H1 (cell line): ENCODE results near the gene SENP7. TPM values are rescaled to one million over a fixed set of nuclear protein-coding genes. Genes with fewer than 3 reads are reported as not detected.

Experiments used
- CTCF ChIA-PET: fragments of 300-600 bp; sonication (Branson Sonifier 250); formaldehyde crosslinking; loops from one replicate; lab custom pipeline; 2021; ENCODE audit not compliant: partially characterized antibody; lab: Charles Lee
- POLR2A ChIA-PET: fragments of 300-600 bp; sonication (Branson Sonifier 250); formaldehyde crosslinking; loops from one replicate; lab custom pipeline; 2021; ENCODE audit warnings: inconsistent platforms; ENCODE audit not compliant: partially characterized antibody; lab: Charles Lee
- DNase-seq, 2 experiments: peaks; one replicate each; pipeline versions ENCODE4 v3.0.0 to v3.0.0-alpha.2; 2010 to 2022; ENCODE audit warnings: low spot score in 2 of 2, low read depth in 1 of 2, mixed read lengths in 1 of 2
- FAIRE-seq: peaks from 2 replicates; lab custom pipeline; 2011; peaks lifted over from hg19 to GRCh38; lab: Jason Lieb, UNC
- H2AFZ ChIP-seq: 2 replicates; pipeline ENCODE4 v1.8.1; 2012; ENCODE audit warnings: low read length, inconsistent platforms
- H2AK5ac ChIP-seq: 2 replicates; pipeline ENCODE4 v1.6.1; 2013; ENCODE audit warnings: low read depth, low read length
- H2BK120ac ChIP-seq: replicated peaks from 2 replicates; pipeline ENCODE3; 2013; ENCODE audit warnings: low read depth, low read length, inconsistent platforms
- H2BK12ac ChIP-seq: 2 replicates; pipeline ENCODE4 v1.6.1; 2013; ENCODE audit warnings: low read depth, low read length
- H2BK15ac ChIP-seq: 2 replicates; pipeline ENCODE4 v1.6.1; 2013; ENCODE audit warnings: low read length
- H2BK20ac ChIP-seq: 2 replicates; pipeline ENCODE4 v1.6.1; 2013; ENCODE audit warnings: low read length
- H2BK5ac ChIP-seq: 2 replicates; pipeline ENCODE4 v1.6.1; 2013; ENCODE audit warnings: low read depth, low read length
- H3K14ac ChIP-seq: 2 replicates; pipeline ENCODE4 v1.6.1; 2013; ENCODE audit warnings: inconsistent platforms; ENCODE audit not compliant: insufficient read length
- H3K18ac ChIP-seq: 2 replicates; pipeline ENCODE4 v1.6.1; 2013; ENCODE audit warnings: low read length; ENCODE audit errors: extremely low read depth
- H3K23ac ChIP-seq: 2 replicates; pipeline ENCODE4 v1.6.1; 2013; ENCODE audit warnings: inconsistent platforms; ENCODE audit not compliant: insufficient read length
- H3K23me2 ChIP-seq: 2 replicates; pipeline ENCODE4 v1.6.1; 2013; ENCODE audit warnings: low read depth, low read length
- H3K27ac ChIP-seq: 2 replicates; pipeline ENCODE4 v1.6.1; 2011; ENCODE audit warnings: low read depth, low read length, inconsistent platforms
- H3K27me3 ChIP-seq, 4 experiments: replicated peaks in 1 of 4; 1 replicate in 1 of 4; 2 replicates in 3 of 4; pipeline versions ENCODE4 v1.6.1 to v1.8.1; 2011 to 2013; ENCODE audit warnings: low read length in 3 of 4, mild to moderate bottlenecking in 3 of 4, inconsistent platforms in 2 of 4, mixed read lengths in 2 of 4, moderate library complexity in 1 of 4; ENCODE audit not compliant: control insufficient read depth in 3 of 4, insufficient read depth in 3 of 4; ENCODE audit errors: extremely low read depth in 1 of 4
- H3K36me3 ChIP-seq, 4 experiments: 2 replicates each; pipeline versions ENCODE4 v1.6.1 to v1.8.1; 2011 to 2013; ENCODE audit warnings: mild to moderate bottlenecking in 4 of 4, low read length in 3 of 4, moderate library complexity in 2 of 4, control low read depth in 1 of 4, inconsistent platforms in 1 of 4; ENCODE audit not compliant: insufficient read depth in 4 of 4, control insufficient read depth in 2 of 4
- H3K4ac ChIP-seq: replicated peaks from 2 replicates; pipeline ENCODE3; 2013; ENCODE audit warnings: low read length, low read depth, mixed read lengths, inconsistent platforms; ENCODE audit not compliant: insufficient read length
- H3K4me1 ChIP-seq, 4 experiments: replicated peaks in 1 of 4; 1 replicate in 1 of 4; 2 replicates in 3 of 4; pipeline versions ENCODE4 v1.6.1 to v1.8.1; 2011 to 2013; ENCODE audit warnings: low read length in 3 of 4, inconsistent platforms in 2 of 4, mixed read lengths in 1 of 4; ENCODE audit not compliant: insufficient read depth in 4 of 4, control insufficient read depth in 3 of 4
- H3K4me2 ChIP-seq, 2 experiments: 2 replicates each; pipeline versions ENCODE4 v1.6.1 to v1.8.1; 2011 to 2013; ENCODE audit warnings: low read depth in 2 of 2, low read length in 2 of 2, control low read depth in 1 of 2, inconsistent platforms in 1 of 2, mild to moderate bottlenecking in 1 of 2; ENCODE audit not compliant: insufficient read depth in 1 of 2
- H3K4me3 ChIP-seq, 4 experiments: fragments of 200-600, 300-600 bp in 1 of 4; sonication (generic), shearing (Covaris generic), sonication (Bioruptor Twin) in 1 of 4; 2 replicates each; pipeline versions ENCODE4 v1.5.1 to v1.8.1; 2011 to 2016; ENCODE audit warnings: low read length in 4 of 4, low read depth in 3 of 4, control low read depth in 2 of 4, inconsistent platforms in 2 of 4, mild to moderate bottlenecking in 2 of 4, mixed read lengths in 1 of 4, moderate library complexity in 1 of 4; ENCODE audit not compliant: insufficient read depth in 2 of 4; ENCODE audit errors: extremely low read depth in 1 of 4
- H3K56ac ChIP-seq: replicated peaks from 2 replicates; pipeline ENCODE3; 2013; ENCODE audit warnings: low read depth, mild to moderate bottlenecking, mixed read lengths, low read length, inconsistent platforms; ENCODE audit not compliant: insufficient read length
- H3K79me1 ChIP-seq: 2 replicates; pipeline ENCODE4 v1.6.1; 2013; ENCODE audit warnings: low read depth, low read length, control low read depth
- H3K79me2 ChIP-seq, 2 experiments: 2 replicates each; pipeline versions ENCODE4 v1.6.1 to v1.8.1; 2012 to 2013; ENCODE audit warnings: low read length in 2 of 2, mild to moderate bottlenecking in 2 of 2, inconsistent platforms in 1 of 2; ENCODE audit not compliant: insufficient read depth in 2 of 2, control insufficient read depth in 1 of 2
- H3K9ac ChIP-seq, 4 experiments: replicated peaks in 1 of 4; 1 replicate in 1 of 4; 2 replicates in 3 of 4; pipeline versions ENCODE4 v1.6.1 to v1.8.1; 2011 to 2013; ENCODE audit warnings: low read depth in 3 of 4, low read length in 3 of 4, control low read depth in 2 of 4, mild to moderate bottlenecking in 2 of 4, moderate library complexity in 2 of 4, inconsistent platforms in 1 of 4; ENCODE audit errors: extremely low read depth in 1 of 4
- H3K9me3 ChIP-seq, 2 experiments: 2 replicates each; pipeline versions ENCODE4 v1.6.1 to v1.8.1; 2012 to 2013; ENCODE audit warnings: mild to moderate bottlenecking in 2 of 2, moderate library complexity in 2 of 2, control low read depth in 1 of 2, inconsistent platforms in 1 of 2, low read depth in 1 of 2, low read length in 1 of 2, mixed read lengths in 1 of 2; ENCODE audit not compliant: insufficient read depth in 2 of 2
- H4K20me1 ChIP-seq, 2 experiments: replicated peaks in 1 of 2; 2 replicates each; pipeline versions ENCODE3 to v1.8.1; 2011 to 2013; ENCODE audit warnings: inconsistent platforms in 2 of 2, low read length in 2 of 2, mild to moderate bottlenecking in 1 of 2; ENCODE audit not compliant: insufficient read depth in 2 of 2, control insufficient read depth in 1 of 2
- H4K5ac ChIP-seq: 2 replicates; pipeline ENCODE4 v1.6.1; 2013; ENCODE audit warnings: low read length, low read depth, mixed read lengths, inconsistent platforms; ENCODE audit not compliant: insufficient read length
- H4K8ac ChIP-seq: 2 replicates; pipeline ENCODE4 v1.8.0; 2013; ENCODE audit warnings: mild to moderate bottlenecking, moderate library complexity, low read length, inconsistent platforms; ENCODE audit not compliant: insufficient read depth; ENCODE audit errors: extremely low read depth
- H4K91ac ChIP-seq: replicated peaks from 2 replicates; pipeline ENCODE3; 2013; ENCODE audit warnings: low read length, mixed read lengths, inconsistent platforms; ENCODE audit not compliant: insufficient read length
- BRCA1 ChIP-seq: IDR thresholded peaks from 2 replicates; pipeline ENCODE4 v1.6.1; 2012; ENCODE audit warnings: low read depth, low read length, improper control_type of control experiment
- CBX5 ChIP-seq: fragments of 300-800, 300-1000 bp; sonication (generic); IDR thresholded peaks from 2 replicates; pipeline ENCODE4 v1.7.1; 2016; ENCODE audit warnings: antibody characterized with exemption, low read length, low read depth
- CHD2 ChIP-seq: IDR thresholded peaks from 2 replicates; pipeline ENCODE4 v1.6.1; 2012; ENCODE audit warnings: low read length, improper control_type of control experiment
- JUND ChIP-seq: IDR thresholded peaks from 2 replicates; pipeline ENCODE4 v1.6.1; 2011; ENCODE audit warnings: mild to moderate bottlenecking, improper control_type of control experiment, low read length
- TBP ChIP-seq: IDR thresholded peaks from 2 replicates; pipeline ENCODE4 v1.6.1; 2011; ENCODE audit warnings: low read depth, low read length, improper control_type of control experiment
- TEAD4 ChIP-seq: IDR thresholded peaks from 2 replicates; pipeline ENCODE4 v1.6.1; 2012; ENCODE audit warnings: low read depth, low read length, inconsistent platforms, mixed read lengths
- YY1 ChIP-seq: IDR thresholded peaks from 2 replicates; pipeline ENCODE4 v1.6.1; 2011; ENCODE audit warnings: low read depth, mild to moderate bottlenecking, low read length
- WGBS, 2 experiments: shearing (Covaris generic) in 1 of 2; methylation state at CpG; one replicate each; pipeline versions ENCODE4 v1.1.6 to v1.1.7; 2013 to 2015; ENCODE audit warnings: low lambda C conversion rate in 2 of 2, mixed read lengths in 2 of 2, inconsistent platforms in 1 of 2, low coverage in 1 of 2, missing lambda C conversion rate in 1 of 2; ENCODE audit not compliant: insufficient replicate concordance in 2 of 2, insufficient coverage in 1 of 2, insufficient read length in 1 of 2; ENCODE audit errors: extremely low coverage in 1 of 2, missing lambda C conversion rate in 1 of 2; 5-methylcytosine and 5-hydroxymethylcytosine counted together
- polyA plus RNA-seq, 7 experiments: library from polyadenylated mRNA; depleted of rRNA in 3 of 7; stranded (reverse) in 5 of 7; unstranded in 2 of 7; fragments of >200 nt in 5 of 7; fragments of 200-250 nt in 2 of 7; gene quantifications; 1 replicate in 5 of 7; 2 replicates in 1 of 7; 4 replicates in 1 of 7; pipeline versions ENCODE4 v1.2.1 to v1.2.3, GENCODE V29; 2011 to 2013; ENCODE audit warnings: missing spikeins in 2 of 7, mixed read lengths in 2 of 7
- total RNA-seq: library from RNA; stranded (reverse); fragmentation: NEBNext Ultra II Directional; extraction: Animal tissue kit (Norgen Biotek cat#: 25700); gene quantifications from 2 replicates; pipeline ENCODE4 v1.2.1, GENCODE V29; 2021
- TF ChIP-seq, protein P1 (sequence below), 3 experiments: IDR thresholded peaks; 1 replicate in 2 of 3; 2 replicates in 1 of 3; pipeline versions ENCODE4 v1.5.1 to v1.6.1; 2011; ENCODE audit warnings: low read length in 3 of 3, mild to moderate bottlenecking in 3 of 3, inconsistent platforms in 2 of 3, low read depth in 1 of 3, moderate library complexity in 1 of 3; ENCODE audit not compliant: insufficient read depth in 1 of 3; ENCODE audit errors: control extremely low read depth in 1 of 3

Gene SENP7
- total and polyA plus RNA-seq, 2 of the 8 experiments (the other 6 are each of a cell fraction or from before 2014, with no cell fraction given): 2.8 to 7.8 TPM

DNA sequence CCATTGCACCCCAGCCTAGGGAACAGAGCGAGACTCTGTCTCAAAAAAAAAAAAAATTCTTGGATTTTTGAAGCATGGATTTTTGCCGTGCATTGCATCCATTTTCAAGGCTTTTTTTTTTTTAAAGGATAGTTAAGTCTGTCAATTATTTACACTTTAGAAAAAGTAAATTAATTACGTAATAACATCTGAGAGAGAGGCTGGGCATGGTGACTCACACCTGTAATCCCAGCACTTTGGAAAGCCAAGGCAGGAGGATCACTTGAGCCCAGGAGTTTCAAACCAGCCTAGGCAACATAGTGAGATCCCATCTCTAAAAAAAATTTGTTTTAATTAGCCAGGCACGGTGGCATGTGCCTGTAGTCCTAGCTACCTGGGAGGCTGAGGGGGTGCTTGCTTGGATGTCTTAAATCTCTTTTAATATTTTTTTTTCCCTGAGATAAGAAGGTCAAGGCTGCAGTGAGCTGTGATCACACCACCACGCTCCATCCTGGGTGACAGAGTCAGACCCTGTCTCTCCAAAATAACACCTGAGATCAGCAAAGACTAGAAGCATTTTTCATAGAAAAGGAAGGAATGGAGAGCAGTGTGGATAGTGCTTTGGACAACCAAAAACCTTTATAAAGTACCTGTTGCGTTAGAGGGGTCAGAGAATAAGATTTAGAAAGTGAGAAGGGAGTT, 6.8 kb upstream of the SENP7 start:
- Histone ChIP-seq H3K9me3 (0 out of 4 replicates have a peak, but pooled peaks cover 0 to 3% of the 10 kb centered on the region in 2 experiments), H4K20me1 (no peaks in the 10 kb centered on the region), H3K79me1 (no peaks in the 10 kb centered on the region), H3K4me1 (peaks cover 0 to 3% (median 0%) of the 10 kb centered on the region in 4 experiments; a peak in 1 of 7 replicates), H3K27me3 (no peaks in the 10 kb centered on the region), H3K4me2 (no peak overlapping the region), H3K56ac (no peak overlapping the region), H3K23me2 (no peaks in the 10 kb centered on the region), H2BK120ac (no peak overlapping the region), H3K36me3 (no peaks in the 10 kb centered on the region), H3K23ac (no peak overlapping the region), H4K5ac (no peak overlapping the region), H2AK5ac (no peak overlapping the region), H3K79me2 (no peaks in the 10 kb centered on the region), H3K4ac (no peak overlapping the region), H3K14ac (no peak overlapping the region), H4K8ac (no peak overlapping the region), H2BK12ac (no peak overlapping the region), H4K91ac (no peak overlapping the region), H3K9ac (no peak overlapping the region), H2BK5ac (no peak overlapping the region), H3K18ac (no peak overlapping the region), H3K4me3 (no peak overlapping the region), H2BK15ac (no peak overlapping the region), H2AFZ (no peak overlapping the region), H3K27ac (no peak overlapping the region), H2BK20ac (no peak overlapping the region)
- CTCF ChIA-PET: interaction anchor here (0.6 to 1.3 kb wide), 3 partner anchors 8 to 680 kb away, joined by 3 to 5 read pairs (median 4); no protein-coding TSS in a partner anchor
- TF ChIP-seq JUND: no peak
- TF ChIP-seq YY1: no peak
- TF ChIP-seq TEAD4: no peak
- TF ChIP-seq, protein P1, sequence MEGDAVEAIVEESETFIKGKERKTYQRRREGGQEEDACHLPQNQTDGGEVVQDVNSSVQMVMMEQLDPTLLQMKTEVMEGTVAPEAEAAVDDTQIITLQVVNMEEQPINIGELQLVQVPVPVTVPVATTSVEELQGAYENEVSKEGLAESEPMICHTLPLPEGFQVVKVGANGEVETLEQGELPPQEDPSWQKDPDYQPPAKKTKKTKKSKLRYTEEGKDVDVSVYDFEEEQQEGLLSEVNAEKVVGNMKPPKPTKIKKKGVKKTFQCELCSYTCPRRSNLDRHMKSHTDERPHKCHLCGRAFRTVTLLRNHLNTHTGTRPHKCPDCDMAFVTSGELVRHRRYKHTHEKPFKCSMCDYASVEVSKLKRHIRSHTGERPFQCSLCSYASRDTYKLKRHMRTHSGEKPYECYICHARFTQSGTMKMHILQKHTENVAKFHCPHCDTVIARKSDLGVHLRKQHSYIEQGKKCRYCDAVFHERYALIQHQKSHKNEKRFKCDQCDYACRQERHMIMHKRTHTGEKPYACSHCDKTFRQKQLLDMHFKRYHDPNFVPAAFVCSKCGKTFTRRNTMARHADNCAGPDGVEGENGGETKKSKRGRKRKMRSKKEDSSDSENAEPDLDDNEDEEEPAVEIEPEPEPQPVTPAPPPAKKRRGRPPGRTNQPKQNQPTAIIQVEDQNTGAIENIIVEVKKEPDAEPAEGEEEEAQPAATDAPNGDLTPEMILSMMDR (IDR thresholded peaks at IDR 0.05; ENCODE audit: control extremely low read depth in 1 of 3, insufficient read depth in 1 of 3, low read depth in 1 of 3, low read length in 3 of 3): no peak
- TF ChIP-seq CBX5: no peak
- TF ChIP-seq CHD2: no peak
- no peak for TF ChIP-seq BRCA1
- no peak for TF ChIP-seq TBP
- 87% methylated on average over 6 of the region's 6 CpGs; no CpG with 5 or more reads in 1 of the 2 experiments for WGBS, 2 experiments
- FAIRE-seq (no peak), DNase-seq (no peak)
- POLR2A ChIA-PET: interaction anchor here (0.6 to 1.2 kb wide), 3 partner anchors 9 to 50 kb away, joined by 3 to 4 read pairs (median 3); no protein-coding TSS in a partner anchor
